Peyer's patch (tissue), 4 donors: Measurements from ENCODE around the gene ASPG.

Experiments
- CTCF ChIP-seq, 6 experiments: fragments of 450-650 bp in 4 of 6; fragments of 200-600 bp in 2 of 6; sonication (generic) in 1 of 6; IDR thresholded peaks; one replicate each; pipeline ENCODE4 v1.5.1; 2017 to 2019; ENCODE audit warnings: antibody characterized with exemption in 6 of 6, mild to moderate bottlenecking in 3 of 6, moderate library complexity in 1 of 6
- POLR2A ChIP-seq, 2 donors: fragments of 450-650 bp; IDR thresholded peaks; one replicate each; pipeline ENCODE4 v1.5.1; 2017; ENCODE audit warnings: antibody characterized with exemption in 2 of 2, mild to moderate bottlenecking in 2 of 2, moderate library complexity in 2 of 2

- TF ChIP-seq CTCF (IDR thresholded peaks at IDR 0.05) = no peak
- TF ChIP-seq POLR2A (IDR thresholded peaks at IDR 0.05) = no peak
These were observed 38.4 kb downstream of the ASPG start for GRCh38 chr14:104123879-104124278.
